Gastroesophageal sphincter (tissue), 4 donors: ENCODE measurements around the gene DMRTC1B. TPM values are rescaled to one million over a fixed set of nuclear protein-coding genes. Genes with fewer than 3 reads are reported as not detected.
"Not testable (repeated sequence)": the region's sequence is repeated elsewhere in the genome, so short reads cannot be mapped to it uniquely, and the experiment has no call there.

Source experiments
- ATAC-seq: fragments of 150-250 bp; one replicate; pipeline ENCODE4 v1.9.1; 2016; ENCODE audit warnings: mild to moderate bottlenecking, moderate library complexity
- H3K27ac ChIP-seq, 4 donors: fragments of 200-600 bp; sonication (generic) in 3 of 4; 1 replicate in 3 of 4; 2 replicates in 1 of 4; pipeline ENCODE4 v1.5.1; 2016 to 2019
- H3K27me3 ChIP-seq: fragments of 200-600 bp; sonication (generic); one replicate; pipeline ENCODE4 v1.5.1; 2019
- H3K36me3 ChIP-seq, 2 donors: fragments of 200-600 bp; sonication (generic); one replicate each; pipeline ENCODE4 v1.5.1; 2019; ENCODE audit warnings: control low read depth in 1 of 2
- H3K4me1 ChIP-seq, 3 donors: fragments of 200-600 bp; sonication (generic); 1 replicate in 2 of 3; 2 replicates in 1 of 3; pipeline ENCODE4 v1.5.1; 2016 to 2019; ENCODE audit warnings: control low read depth in 2 of 3
- H3K4me3 ChIP-seq, 2 donors: fragments of 200-600 bp; sonication (generic); one replicate each; pipeline ENCODE4 v1.5.1; 2019; ENCODE audit warnings: mild to moderate bottlenecking in 1 of 2, moderate library complexity in 1 of 2
- H3K9me3 ChIP-seq, 3 donors: fragments of 200-600 bp; sonication (generic); one replicate each; pipeline ENCODE4 v1.5.1; 2017 to 2019; ENCODE audit warnings: control low read depth in 2 of 3
- EP300 ChIP-seq: sonication (generic); formaldehyde crosslinking; IDR thresholded peaks from one replicate; pipeline ENCODE4 v1.6.1; 2017; ENCODE audit warnings: antibody characterized with exemption, mild to moderate bottlenecking
- POLR2A ChIP-seq, 2 donors: fragments of 450-650 bp; IDR thresholded peaks; one replicate each; pipeline ENCODE4 v1.6.1; 2017; ENCODE audit warnings: antibody characterized with exemption in 2 of 2, mild to moderate bottlenecking in 2 of 2, moderate library complexity in 1 of 2
- POLR2AphosphoS5 ChIP-seq: sonication (generic); formaldehyde crosslinking; IDR thresholded peaks from one replicate; pipeline ENCODE4 v1.6.1; 2017; ENCODE audit warnings: antibody characterized with exemption
- WGBS, 2 donors: methylation state at CpG; one replicate each; pipeline ENCODE4 v1.1.5; 2018; ENCODE audit warnings: low coverage in 1 of 2; 5-methylcytosine and 5-hydroxymethylcytosine counted together
- total RNA-seq, 4 donors: library from RNA; depleted of rRNA; stranded (reverse); fragments of >200 nt; gene quantifications; one replicate each; pipeline ENCODE4 v1.1.0, GENCODE V29; 2016
- TF ChIP-seq, protein P1 (sequence below), 4 experiments: fragments of 200-600 bp in 2 of 4; fragments of 450-650 bp in 2 of 4; sonication (generic) in 1 of 4; IDR thresholded peaks; one replicate each; pipeline ENCODE4 v1.5.1; 2017 to 2019; ENCODE audit warnings: antibody characterized with exemption in 4 of 4, mild to moderate bottlenecking in 2 of 4, moderate library complexity in 2 of 4

Gene DMRTC1B, protein sequence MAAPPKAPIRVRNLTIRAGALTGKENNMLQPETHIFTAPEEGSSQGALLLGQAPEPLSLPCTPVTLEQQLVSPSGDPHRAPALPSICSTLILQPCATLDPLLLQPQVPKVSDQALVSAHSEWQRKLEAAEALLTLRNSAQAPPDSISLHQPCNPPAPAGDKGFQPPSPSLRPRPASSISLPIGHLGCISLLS
- not detected for total RNA-seq

DNA sequence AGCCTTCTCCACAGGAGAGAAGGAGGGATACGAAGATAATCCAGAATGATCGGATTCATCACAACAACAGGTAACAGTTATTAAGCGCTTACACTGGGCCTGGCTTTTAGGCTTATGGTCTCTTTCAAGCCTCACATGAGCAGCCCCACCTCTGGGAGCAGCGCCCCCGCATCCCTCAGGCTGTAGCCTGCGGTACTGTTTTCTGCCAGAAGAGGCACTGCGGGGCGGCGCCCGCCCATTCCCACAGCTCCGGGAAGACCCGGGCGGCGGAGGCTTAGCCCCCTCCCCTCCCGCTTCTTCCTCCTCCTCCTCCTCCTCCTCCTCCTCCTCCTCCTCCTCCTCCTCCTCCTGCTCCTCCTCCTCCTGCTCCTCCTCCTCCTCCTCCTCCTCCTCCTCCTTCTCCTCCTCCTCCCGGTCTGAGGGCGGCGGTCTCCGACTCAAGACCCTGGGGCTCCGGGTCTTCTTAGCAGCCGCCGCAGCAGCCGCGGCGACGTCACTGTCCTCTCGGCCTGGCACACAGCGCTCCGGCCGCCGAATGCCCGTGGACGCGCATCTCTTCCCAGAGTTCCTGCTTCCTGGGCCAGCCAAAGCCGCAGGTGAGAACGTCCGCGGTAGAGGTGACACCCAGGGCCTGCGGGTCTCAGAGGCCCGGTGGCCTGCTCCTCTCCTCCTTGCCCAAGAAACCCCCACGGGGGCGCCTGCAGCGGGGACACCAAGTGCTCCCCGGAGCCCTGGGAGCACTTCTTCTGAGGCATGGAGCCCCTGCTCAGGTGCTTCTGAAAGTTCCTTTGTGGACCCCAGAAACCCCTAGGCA lies at the start of gene DMRTC1B:
TSS of gene DMRTC1B (plus strand) at position 238 of the 814 bp plus-strand sequence. CDS start 68,246 bp downstream, outside the sequence.
- H3K4me1 ChIP-seq, H3K36me3 ChIP-seq, H3K4me3 ChIP-seq, H3K9me3 ChIP-seq, H3K27me3 ChIP-seq, H3K27ac ChIP-seq: not testable (repeated sequence)
- WGBS, 2 donors = no CpG with 5 or more reads among the region's 44 CpGs
- peak; percentile 66 for ATAC-seq

DNA sequence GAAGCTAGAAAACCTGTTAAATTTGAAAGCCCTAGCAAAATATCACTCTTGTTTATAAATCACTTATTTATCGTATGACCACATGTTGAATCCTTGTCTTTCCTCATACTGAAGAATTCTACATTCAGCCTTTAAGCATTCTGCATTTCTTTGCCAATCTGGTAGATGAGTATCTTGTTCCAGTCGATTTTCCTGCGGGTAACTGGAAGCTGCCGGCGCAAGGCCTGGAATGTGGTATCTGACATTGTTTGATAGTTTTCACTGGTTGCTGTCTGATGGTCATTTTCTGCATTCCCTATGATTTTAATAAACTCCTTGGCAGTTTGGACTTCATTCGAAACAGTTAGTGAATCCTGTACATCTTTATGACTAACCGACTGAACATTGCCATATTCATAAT lies 48.8 kb upstream of the DMRTC1B start:
- Histone ChIP-seq H3K9me3 (no peaks in the 10 kb centered on the region), H3K27me3 (no peaks in the 10 kb centered on the region), H3K4me1 (no peaks in the 10 kb centered on the region), H3K4me3 (no peak overlapping the region), H3K36me3 (no peaks in the 10 kb centered on the region), H3K27ac (no peak overlapping the region)
- no peak for ATAC-seq
- TF ChIP-seq, protein P1, sequence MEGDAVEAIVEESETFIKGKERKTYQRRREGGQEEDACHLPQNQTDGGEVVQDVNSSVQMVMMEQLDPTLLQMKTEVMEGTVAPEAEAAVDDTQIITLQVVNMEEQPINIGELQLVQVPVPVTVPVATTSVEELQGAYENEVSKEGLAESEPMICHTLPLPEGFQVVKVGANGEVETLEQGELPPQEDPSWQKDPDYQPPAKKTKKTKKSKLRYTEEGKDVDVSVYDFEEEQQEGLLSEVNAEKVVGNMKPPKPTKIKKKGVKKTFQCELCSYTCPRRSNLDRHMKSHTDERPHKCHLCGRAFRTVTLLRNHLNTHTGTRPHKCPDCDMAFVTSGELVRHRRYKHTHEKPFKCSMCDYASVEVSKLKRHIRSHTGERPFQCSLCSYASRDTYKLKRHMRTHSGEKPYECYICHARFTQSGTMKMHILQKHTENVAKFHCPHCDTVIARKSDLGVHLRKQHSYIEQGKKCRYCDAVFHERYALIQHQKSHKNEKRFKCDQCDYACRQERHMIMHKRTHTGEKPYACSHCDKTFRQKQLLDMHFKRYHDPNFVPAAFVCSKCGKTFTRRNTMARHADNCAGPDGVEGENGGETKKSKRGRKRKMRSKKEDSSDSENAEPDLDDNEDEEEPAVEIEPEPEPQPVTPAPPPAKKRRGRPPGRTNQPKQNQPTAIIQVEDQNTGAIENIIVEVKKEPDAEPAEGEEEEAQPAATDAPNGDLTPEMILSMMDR (IDR thresholded peaks at IDR 0.05) = no peak
- TF ChIP-seq EP300 (no peak), POLR2AphosphoS5 (no peak)
- 85 to 86% methylated on average over 4 to 5 of the region's 7 CpGs for WGBS, 2 donors

DNA sequence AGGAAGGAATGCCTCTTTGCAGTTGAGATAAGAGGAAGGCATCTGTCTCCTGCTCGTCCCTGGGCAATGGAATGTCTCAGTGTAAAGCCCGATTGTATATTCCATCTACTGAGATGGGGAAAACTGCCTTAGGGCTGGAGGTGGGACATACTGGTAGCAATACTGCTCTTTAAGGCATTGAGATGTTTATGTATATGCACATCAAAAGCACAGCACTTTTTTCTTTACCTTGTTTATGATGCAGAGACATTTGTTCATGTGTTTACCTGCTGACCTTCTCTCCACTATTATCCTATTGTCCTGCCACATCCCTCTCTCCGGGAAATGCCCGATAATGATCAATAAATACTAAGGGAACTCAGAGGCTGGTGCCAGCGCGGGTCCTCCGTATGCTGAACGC lies 43.1 kb upstream of the DMRTC1B start:
- not testable (repeated sequence) for H3K4me3 ChIP-seq, ATAC-seq, H3K36me3 ChIP-seq, H3K9me3 ChIP-seq, H3K27me3 ChIP-seq, H3K27ac ChIP-seq, H3K4me1 ChIP-seq
- whole genome bisulfite sequencing, 2 donors = 59 to 86% methylated on average over 5 to 6 of the region's 8 CpGs

DNA sequence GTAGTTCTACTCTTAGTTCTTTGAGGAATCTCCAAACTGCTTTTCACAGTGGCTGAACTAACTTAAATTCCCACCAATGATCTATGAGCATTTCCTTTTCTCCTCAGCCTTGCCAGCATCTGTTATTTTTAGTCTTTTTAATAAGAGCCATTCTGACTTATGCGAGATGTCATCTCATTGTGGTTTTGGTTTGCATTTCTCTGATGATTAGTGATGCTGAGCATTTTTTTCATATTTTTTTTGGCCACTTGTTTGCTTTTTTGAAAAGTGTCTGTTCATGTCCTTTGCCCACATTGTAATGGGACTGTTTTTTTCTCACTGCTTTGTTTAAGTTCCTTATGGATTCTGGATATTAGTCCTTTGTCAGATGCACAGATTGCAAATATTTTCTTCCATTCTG lies 41.1 kb upstream of the DMRTC1B start:
- TF ChIP-seq POLR2A (IDR thresholded peaks at IDR 0.05) (no peak), EP300 (no peak), POLR2AphosphoS5 (no peak)
- TF ChIP-seq, protein P1 (IDR thresholded peaks at IDR 0.05) = no peak
- H3K4me1 ChIP-seq = no peaks in the 10 kb centered on the region
- H3K27ac ChIP-seq = no peak overlapping the region
- H3K4me3 ChIP-seq = no peak overlapping the region
- ATAC-seq = no peak
- no peaks in the 10 kb centered on the region for H3K9me3 ChIP-seq
- H3K27me3 ChIP-seq = no peaks in the 10 kb centered on the region
- no peaks in the 10 kb centered on the region for H3K36me3 ChIP-seq
- 60 to 71% methylated on average over 1 of the region's 1 CpG for WGBS, 2 donors

DNA sequence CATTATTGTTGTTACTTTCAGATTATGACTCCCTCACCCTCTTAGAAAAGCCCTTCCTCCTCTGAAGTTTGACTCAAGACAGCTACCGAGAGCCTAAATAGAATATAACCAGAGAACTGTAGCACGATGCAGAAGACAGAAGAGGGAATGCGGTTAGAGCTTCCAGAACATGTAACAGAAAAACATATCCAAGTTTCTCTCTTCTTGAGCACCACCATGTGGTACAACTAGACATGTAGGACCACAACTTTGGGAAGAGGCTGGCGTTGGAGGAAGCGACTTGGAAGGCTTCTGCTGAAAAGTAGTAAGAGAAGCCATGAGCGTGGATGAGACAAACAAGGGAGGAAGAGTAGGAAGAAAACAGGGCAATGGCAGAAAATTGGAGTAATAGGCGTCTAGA lies 31.1 kb upstream of the DMRTC1B start:
- H3K27ac ChIP-seq, ATAC-seq, H3K27me3 ChIP-seq, H3K4me3 ChIP-seq, H3K36me3 ChIP-seq, H3K9me3 ChIP-seq, H3K4me1 ChIP-seq: not testable (repeated sequence)
- no CpG with 5 or more reads among the region's 7 CpGs for WGBS, 2 donors

DNA sequence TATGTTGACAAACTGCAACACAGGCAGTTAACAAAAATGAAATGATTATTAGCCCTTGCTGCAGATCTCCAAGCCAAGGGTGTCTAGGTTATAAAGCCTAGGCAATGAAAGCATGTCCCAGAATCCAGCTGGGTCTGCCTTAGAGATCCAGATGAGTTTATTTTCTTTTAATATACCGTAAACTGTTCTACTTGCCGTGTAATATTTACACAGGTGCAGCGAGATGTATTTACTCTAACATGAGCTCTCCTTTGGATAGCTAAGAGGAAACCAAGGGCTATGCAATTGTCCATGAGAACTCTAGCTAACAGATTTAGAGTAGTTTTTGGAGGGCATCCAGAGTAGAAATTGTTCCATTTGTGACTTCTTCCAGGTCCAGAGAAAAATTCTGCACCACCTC lies 28.1 kb upstream of the DMRTC1B start:
- not testable (repeated sequence) for H3K27ac ChIP-seq, ATAC-seq, H3K27me3 ChIP-seq, H3K4me3 ChIP-seq, H3K4me1 ChIP-seq, H3K9me3 ChIP-seq, H3K36me3 ChIP-seq
- WGBS, 2 donors = no CpG with 5 or more reads among the region's 3 CpGs

DNA sequence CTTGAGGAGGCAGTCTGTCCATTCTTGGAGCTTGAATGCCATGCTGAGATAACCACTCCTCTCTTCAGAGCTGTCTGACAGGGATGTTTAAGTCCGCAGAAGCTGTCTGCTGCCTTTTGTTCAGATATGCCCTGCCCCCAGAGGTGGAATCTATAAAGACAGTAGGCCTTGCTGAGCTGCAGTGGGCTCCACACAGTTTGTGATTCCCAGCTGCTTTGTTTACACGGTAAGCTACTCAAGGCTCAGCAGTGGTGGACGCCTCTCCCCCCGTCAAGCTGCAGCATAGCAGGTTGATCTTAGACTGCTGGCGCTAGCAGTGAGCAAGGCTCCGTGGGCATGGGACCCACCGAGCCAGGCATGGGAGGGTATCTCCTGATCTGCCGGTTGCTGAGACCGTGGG lies 16.2 kb upstream of the DMRTC1B start:
- H3K27me3 ChIP-seq, H3K27ac ChIP-seq, H3K4me1 ChIP-seq, H3K9me3 ChIP-seq, H3K4me3 ChIP-seq, H3K36me3 ChIP-seq, ATAC-seq: not testable (repeated sequence)
- WGBS, 2 donors = no CpG with 5 or more reads among the region's 9 CpGs

DNA sequence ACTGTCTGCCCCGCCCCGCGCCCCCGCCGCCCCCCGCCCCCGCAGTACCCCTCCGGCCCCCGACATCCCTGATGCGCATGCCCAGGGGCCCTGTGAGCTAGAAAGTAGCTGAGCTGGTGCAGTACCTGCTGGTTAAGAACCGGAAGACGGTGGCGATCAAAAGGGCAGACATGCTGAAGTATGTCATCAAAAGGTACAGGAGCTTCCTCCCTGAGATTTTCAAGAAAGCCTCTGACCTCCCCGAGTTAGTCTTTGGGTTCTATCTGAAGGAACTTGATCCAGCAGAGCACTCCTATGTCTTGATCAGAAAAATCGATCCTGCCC lies 739 bp downstream of the DMRTC1B start:
- no CpG with 5 or more reads among the region's 15 CpGs for WGBS, 2 donors
- not testable (repeated sequence) for H3K36me3 ChIP-seq, H3K9me3 ChIP-seq, ATAC-seq, H3K27ac ChIP-seq, H3K27me3 ChIP-seq, H3K4me1 ChIP-seq, H3K4me3 ChIP-seq

DNA sequence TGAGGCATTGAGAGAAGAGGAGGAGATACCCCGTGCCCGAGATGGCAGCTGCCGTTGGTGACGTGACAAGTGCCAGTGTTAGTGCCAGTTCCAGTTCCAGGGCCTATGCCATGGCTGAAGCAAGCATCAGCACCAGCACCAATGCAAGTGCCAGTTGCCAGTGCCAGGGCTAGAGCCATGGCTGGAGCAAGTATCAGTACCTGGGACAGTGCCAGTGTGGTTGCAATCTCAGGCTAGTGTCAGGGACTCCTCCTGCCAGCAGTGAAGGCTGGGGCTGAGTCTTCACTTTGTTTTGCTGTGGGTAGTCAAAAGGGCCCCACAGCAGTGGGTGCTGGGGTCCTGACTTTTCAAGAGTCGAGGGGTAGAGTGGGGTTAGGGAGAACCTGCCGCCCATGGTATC lies 1.5 kb downstream of the DMRTC1B start:
- not testable (repeated sequence) for H3K4me1 ChIP-seq, H3K9me3 ChIP-seq, ATAC-seq, H3K27me3 ChIP-seq, H3K4me3 ChIP-seq, H3K36me3 ChIP-seq, H3K27ac ChIP-seq
- WGBS, 2 donors = no CpG with 5 or more reads among the region's 6 CpGs

DNA sequence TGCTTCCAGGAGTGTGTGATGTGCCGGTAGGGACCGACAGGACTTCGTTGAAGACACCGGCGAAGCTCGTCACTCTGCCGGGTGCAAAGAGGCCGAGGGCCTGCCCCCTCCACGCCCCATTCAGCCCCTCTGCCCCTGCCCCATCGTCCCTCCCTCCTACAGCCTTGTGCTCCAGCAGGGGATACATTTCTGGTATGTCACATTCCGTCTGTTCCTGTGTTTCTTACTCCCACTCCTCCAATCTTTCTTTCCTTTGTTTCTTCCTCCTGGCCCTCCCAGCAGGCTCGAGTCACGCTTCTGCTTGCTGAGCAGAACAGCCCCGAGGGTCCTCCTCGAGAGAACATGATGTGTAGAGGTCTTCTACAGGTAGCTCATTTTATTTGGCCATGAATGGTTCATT lies 5.9 kb downstream of the DMRTC1B start, which contains the start of gene FAM236B:
TSS of gene FAM236B (minus strand) at position 101 of the 400 bp plus-strand sequence. CDS start at position 1, 100 bp downstream.
- ATAC-seq, H3K9me3 ChIP-seq, H3K27ac ChIP-seq, H3K4me1 ChIP-seq, H3K27me3 ChIP-seq, H3K36me3 ChIP-seq, H3K4me3 ChIP-seq: not testable (repeated sequence)
- no CpG with 5 or more reads among the region's 15 CpGs for WGBS, 2 donors

DNA sequence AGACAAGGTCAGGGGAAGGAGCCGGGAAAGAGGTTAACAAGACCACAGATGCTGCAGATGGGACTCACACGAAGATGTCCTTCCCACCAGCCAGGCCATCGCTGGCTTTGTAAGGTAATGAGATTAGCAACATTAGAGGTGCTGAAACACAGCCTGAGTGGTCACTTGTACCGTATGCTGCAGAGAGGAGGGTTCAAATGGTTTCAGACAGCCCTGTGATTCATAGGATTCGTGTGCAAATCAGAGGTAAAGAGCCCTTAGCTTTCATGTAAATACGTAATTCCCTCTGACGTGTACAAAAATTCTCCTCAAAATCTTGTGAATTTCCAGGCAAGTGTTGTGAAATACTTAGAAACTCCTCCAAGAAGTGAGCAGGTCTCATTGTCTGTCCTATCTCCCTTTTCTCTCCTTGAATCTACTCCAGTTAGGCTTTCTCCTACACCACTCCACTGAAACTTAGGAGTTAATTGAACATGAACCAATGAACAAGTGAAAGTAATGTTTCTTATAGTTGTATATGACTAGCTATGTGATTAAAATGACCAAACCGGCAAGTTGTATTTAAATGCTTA lies 6.8 kb downstream of the DMRTC1B start:
- no CpG with 5 or more reads among the region's 8 CpGs for WGBS, 2 donors
- not testable (repeated sequence) for H3K27me3 ChIP-seq, H3K27ac ChIP-seq, ATAC-seq, H3K4me3 ChIP-seq, H3K9me3 ChIP-seq, H3K4me1 ChIP-seq, H3K36me3 ChIP-seq
